HG03175 (cell line): ENCODE results near the gene PEX10.

Source experiments
- ATAC-seq: cut with Tn5 transposase; IDR thresholded peaks from one replicate; pipeline ENCODE4 v1.9.1; 2021; ENCODE audit warnings: mild to moderate bottlenecking, moderate library complexity; ENCODE audit not compliant: unreplicated experiment

Gene PEX10

DNA sequence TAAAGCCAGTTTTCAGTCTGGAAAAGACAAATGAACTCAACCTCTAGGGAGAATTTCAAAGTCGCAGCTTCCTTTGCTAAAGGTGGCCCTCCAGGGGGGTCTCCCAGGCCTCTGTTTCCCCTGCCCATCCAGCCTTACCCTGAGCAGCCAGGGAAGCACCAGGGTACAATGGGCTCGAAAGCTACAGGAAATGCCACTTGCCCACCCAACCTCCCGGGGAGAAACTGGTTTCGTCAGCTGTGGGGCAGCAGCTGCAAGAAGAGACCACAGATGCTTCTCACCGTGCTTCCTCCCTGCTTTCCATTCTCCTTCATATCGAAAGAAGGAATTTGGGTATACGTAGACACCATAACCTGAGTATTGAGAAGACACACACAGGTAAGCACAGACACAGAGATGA, 22.7 kb downstream of the PEX10 start:
- ATAC-seq: no peak

- ATAC-seq: no peak
Observed at GRCh38 chr1:2388004-2388913, 24.1 kb downstream of the PEX10 start.

- ATAC-seq: no peak
Observed at GRCh38 chr1:2386636-2387611, 25.4 kb downstream of the PEX10 start.

GRCh38 chr1:2385606-2386280, 26.6 kb downstream of the PEX10 start:
- no peak for ATAC-seq

GRCh38 chr1:2384941-2385481, 27.4 kb downstream of the PEX10 start:
- ATAC-seq: no peak

GRCh38 chr1:2384130-2384860, 28.1 kb downstream of the PEX10 start:
- ATAC-seq: no peak

- no peak for ATAC-seq
Observed at GRCh38 chr1:2383576-2383975, 28.8 kb downstream of the PEX10 start.

GRCh38 chr1:2382621-2383361, 29.6 kb downstream of the PEX10 start:
- no peak for ATAC-seq

DNA sequence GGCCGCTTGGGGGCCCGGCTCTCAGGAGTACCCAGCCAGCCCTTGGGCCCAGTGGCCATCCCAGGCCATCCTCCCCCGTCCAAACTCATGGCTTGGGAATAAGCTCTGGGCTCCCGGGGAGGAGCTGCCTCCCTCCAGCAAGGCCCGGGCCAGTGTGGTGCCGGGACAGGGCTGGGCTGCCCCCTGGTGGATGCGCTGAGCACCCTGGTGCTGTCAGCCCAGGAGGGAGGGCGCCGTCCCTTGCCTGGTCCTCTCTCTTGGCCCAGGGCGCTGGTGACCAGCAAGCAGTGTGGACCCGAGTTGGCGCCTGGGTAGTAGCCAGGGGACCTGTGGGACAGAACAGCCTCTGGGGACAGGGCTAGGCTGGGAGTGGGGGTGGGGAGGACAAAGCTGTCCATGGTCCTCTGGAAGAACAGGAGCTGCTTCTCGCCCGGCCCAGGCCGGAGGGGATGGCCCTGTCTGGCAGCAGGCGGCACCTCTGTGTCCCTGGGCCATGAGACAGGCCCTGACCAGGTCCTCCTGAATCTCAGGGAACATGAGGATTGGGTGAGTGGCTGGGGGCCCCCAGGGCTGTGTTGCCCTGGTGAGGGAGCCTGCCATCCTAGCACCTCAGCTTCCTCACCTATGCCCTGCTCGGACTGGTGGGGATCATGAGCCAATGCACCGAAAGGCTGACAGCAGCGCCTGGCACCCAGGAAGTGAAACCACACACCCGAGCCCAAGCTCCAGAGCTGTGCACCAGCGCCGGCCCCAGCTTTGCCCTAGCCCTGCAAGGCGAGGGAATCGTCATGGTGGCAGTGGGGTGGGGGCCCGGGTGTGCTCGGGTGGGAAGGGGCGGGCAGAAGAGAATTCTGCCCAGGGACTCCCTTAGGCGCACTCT, 30.4 kb downstream of the PEX10 start:
- ATAC-seq: no peak

GRCh38 chr1:2380816-2381591, 31.4 kb downstream of the PEX10 start:
- ATAC-seq: no peak

- ATAC-seq: no peak
Observed at GRCh38 chr1:2379733-2380404, 32.5 kb downstream of the PEX10 start.

GRCh38 chr1:2378956-2379732, 33.2 kb downstream of the PEX10 start:
- ATAC-seq: no peak

DNA sequence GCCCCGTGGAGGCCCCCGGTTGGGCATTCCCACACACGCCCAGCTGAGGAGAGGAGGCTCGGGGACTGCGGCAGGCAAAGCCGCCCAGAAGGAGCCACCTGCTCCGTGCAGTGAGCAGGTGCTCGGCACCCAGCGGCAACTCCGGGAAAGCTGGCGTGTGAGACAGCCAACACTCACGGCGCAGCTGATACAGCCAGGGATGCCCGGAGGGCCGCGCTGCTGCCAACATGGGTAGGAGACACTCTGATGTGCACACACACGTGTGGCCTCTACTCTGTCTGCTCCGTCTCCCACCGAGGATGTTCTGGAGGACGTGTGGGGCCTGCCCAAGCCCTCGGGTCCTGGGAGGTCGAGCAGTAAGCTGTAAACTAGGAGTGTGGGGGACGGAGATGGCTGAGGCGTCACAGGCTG, 33.9 kb downstream of the PEX10 start:
- no peak for ATAC-seq

DNA sequence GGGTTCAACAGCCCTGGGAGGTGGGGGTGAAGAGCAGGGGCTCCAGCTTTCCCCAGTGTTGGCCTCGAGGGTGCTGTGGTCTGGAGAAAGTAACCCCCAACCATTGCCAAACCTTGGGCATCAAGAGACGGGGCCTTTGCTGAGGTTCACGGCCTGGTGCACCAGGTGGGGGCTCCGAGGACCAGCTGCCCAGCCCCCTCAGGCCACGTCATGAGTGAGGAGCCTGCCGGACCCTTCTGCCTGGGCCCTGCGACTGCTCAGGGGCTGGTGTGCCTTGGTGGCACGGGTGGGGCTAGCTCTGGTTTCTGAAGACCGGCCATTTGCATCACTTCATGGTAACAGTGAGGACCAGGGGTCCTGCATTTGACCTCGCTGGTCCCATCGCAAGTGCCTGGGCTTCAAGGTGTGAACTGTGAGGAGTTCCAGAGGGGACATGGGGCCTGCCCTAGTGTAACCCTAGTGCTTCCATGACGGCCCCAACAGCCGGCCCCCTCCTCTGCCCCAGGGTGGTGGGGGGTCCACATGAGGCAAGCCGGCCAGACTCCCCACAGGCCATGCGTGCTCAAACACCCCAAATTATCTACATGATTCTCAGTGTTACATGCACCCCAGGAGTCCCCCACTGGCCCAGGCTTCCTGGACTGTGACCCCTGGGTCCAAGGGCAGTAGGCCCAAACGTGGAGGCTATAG, 34.5 kb downstream of the PEX10 start:
- ATAC-seq: no peak

GRCh38 chr1:2376931-2377672, 35.3 kb downstream of the PEX10 start:
- no peak for ATAC-seq
